ENCODE results near the gene FAM9A.
"Not testable (repeated sequence)": the region's sequence is repeated elsewhere in the genome, so short reads cannot be mapped to it uniquely, and the experiment has no call there.

Gene FAM9A

GRCh38 chrX:8781921-8782320, 19.3 kb downstream of the FAM9A start:
- H3K4me3 ChIP-seq (ENCODE audit: low read length in 2 of 2); H3K9me3 ChIP-seq (ENCODE audit: control insufficient read depth in 2 of 2, low read length in 2 of 2); H3K4me1 ChIP-seq (ENCODE audit: control insufficient read depth in 2 of 2, insufficient read depth in 2 of 2, low read length in 2 of 2); H3K9ac ChIP-seq (ENCODE audit: low read depth in 1 of 2, low read length in 2 of 2); H3K27me3 ChIP-seq (ENCODE audit: control insufficient read depth in 2 of 2, insufficient read depth in 2 of 2, low read length in 2 of 2); H3K27ac ChIP-seq (ENCODE audit: low read depth in 2 of 2, low read length in 2 of 2); H3K36me3 ChIP-seq (ENCODE audit: control insufficient read depth in 2 of 2, insufficient read depth in 2 of 2, low read length in 2 of 2): not testable (repeated sequence)

- Histone ChIP-seq H3K36me3 (ENCODE audit: control insufficient read depth in 2 of 2, insufficient read depth in 2 of 2, low read length in 2 of 2) (no peaks in the 10 kb centered on the region), H3K27me3 (ENCODE audit: control insufficient read depth in 2 of 2, insufficient read depth in 2 of 2, low read length in 2 of 2) (no peaks in the 10 kb centered on the region), H3K4me1 (ENCODE audit: control insufficient read depth in 2 of 2, insufficient read depth in 2 of 2, low read length in 2 of 2) (no peaks in the 10 kb centered on the region), H3K4me3 (ENCODE audit: low read length in 2 of 2) (no peak overlapping the region), H3K9ac (ENCODE audit: low read depth in 1 of 2, low read length in 2 of 2) (no peak overlapping the region), H3K9me3 (ENCODE audit: control insufficient read depth in 2 of 2, low read length in 2 of 2) (no peaks in the 10 kb centered on the region), H3K27ac (ENCODE audit: low read depth in 2 of 2, low read length in 2 of 2) (no peak overlapping the region)
These were observed 28.1 kb downstream of the FAM9A start for GRCh38 chrX:8773117-8773516.

GRCh38 chrX:8760021-8760420, 41.2 kb downstream of the FAM9A start:
- Histone ChIP-seq H3K4me1 (ENCODE audit: control insufficient read depth in 2 of 2, insufficient read depth in 2 of 2, low read length in 2 of 2) (no peaks in the 10 kb centered on the region), H3K9ac (ENCODE audit: low read depth in 1 of 2, low read length in 2 of 2) (no peak overlapping the region), H3K27ac (ENCODE audit: low read depth in 2 of 2, low read length in 2 of 2) (no peak overlapping the region)

GRCh38 chrX:8758706-8759105, 42.5 kb downstream of the FAM9A start:
- not testable (repeated sequence) for H3K9ac ChIP-seq (ENCODE audit: low read depth in 1 of 2, low read length in 2 of 2); H3K27ac ChIP-seq (ENCODE audit: low read depth in 2 of 2, low read length in 2 of 2); H3K27me3 ChIP-seq (ENCODE audit: control insufficient read depth in 2 of 2, insufficient read depth in 2 of 2, low read length in 2 of 2); H3K4me3 ChIP-seq (ENCODE audit: low read length in 2 of 2); H3K4me1 ChIP-seq (ENCODE audit: control insufficient read depth in 2 of 2, insufficient read depth in 2 of 2, low read length in 2 of 2); H3K9me3 ChIP-seq (ENCODE audit: control insufficient read depth in 2 of 2, low read length in 2 of 2); H3K36me3 ChIP-seq (ENCODE audit: control insufficient read depth in 2 of 2, insufficient read depth in 2 of 2, low read length in 2 of 2)

More at GRCh38 chrX:8760021-8760420, 41.2 kb downstream of the FAM9A start:
- Histone ChIP-seq H3K4me3 (ENCODE audit: low read length in 2 of 2) (no peak overlapping the region), H3K36me3 (ENCODE audit: control insufficient read depth in 2 of 2, insufficient read depth in 2 of 2, low read length in 2 of 2) (no peaks in the 10 kb centered on the region), H3K9me3 (ENCODE audit: control insufficient read depth in 2 of 2, low read length in 2 of 2) (no peaks in the 10 kb centered on the region), H3K27me3 (ENCODE audit: control insufficient read depth in 2 of 2, insufficient read depth in 2 of 2, low read length in 2 of 2) (peaks cover 0 to 2% of the 10 kb centered on the region in 2 donors)

- H3K27me3 ChIP-seq (ENCODE audit: control insufficient read depth in 2 of 2, insufficient read depth in 2 of 2, low read length in 2 of 2); H3K4me1 ChIP-seq (ENCODE audit: control insufficient read depth in 2 of 2, insufficient read depth in 2 of 2, low read length in 2 of 2); H3K4me3 ChIP-seq (ENCODE audit: low read length in 2 of 2): not testable (repeated sequence)
These were observed 43.4 kb downstream of the FAM9A start for GRCh38 chrX:8757609-8758389.

GRCh38 chrX:8755813-8756212, 45.4 kb downstream of the FAM9A start:
- Histone ChIP-seq H3K9me3 (ENCODE audit: control insufficient read depth in 2 of 2, low read length in 2 of 2) (no peaks in the 10 kb centered on the region), H3K27ac (ENCODE audit: low read depth in 2 of 2, low read length in 2 of 2) (no peak overlapping the region), H3K36me3 (ENCODE audit: control insufficient read depth in 2 of 2, insufficient read depth in 2 of 2, low read length in 2 of 2) (no peaks in the 10 kb centered on the region), H3K4me3 (ENCODE audit: low read length in 2 of 2) (no peak overlapping the region), H3K9ac (ENCODE audit: low read depth in 1 of 2, low read length in 2 of 2) (no peak overlapping the region), H3K27me3 (ENCODE audit: control insufficient read depth in 2 of 2, insufficient read depth in 2 of 2, low read length in 2 of 2) (peaks cover 0 to 6% of the 10 kb centered on the region in 2 donors), H3K4me1 (ENCODE audit: control insufficient read depth in 2 of 2, insufficient read depth in 2 of 2, low read length in 2 of 2) (no peaks in the 10 kb centered on the region)

More at GRCh38 chrX:8757609-8758389, 43.4 kb downstream of the FAM9A start:
- H3K9ac ChIP-seq (ENCODE audit: low read depth in 1 of 2, low read length in 2 of 2); H3K9me3 ChIP-seq (ENCODE audit: control insufficient read depth in 2 of 2, low read length in 2 of 2); H3K36me3 ChIP-seq (ENCODE audit: control insufficient read depth in 2 of 2, insufficient read depth in 2 of 2, low read length in 2 of 2); H3K27ac ChIP-seq (ENCODE audit: low read depth in 2 of 2, low read length in 2 of 2): not testable (repeated sequence)

- Histone ChIP-seq H3K4me3 (ENCODE audit: low read length in 2 of 2) (no peak overlapping the region), H3K27me3 (ENCODE audit: control insufficient read depth in 2 of 2, insufficient read depth in 2 of 2, low read length in 2 of 2) (peaks cover 0 to 6% of the 10 kb centered on the region in 2 donors), H3K27ac (ENCODE audit: low read depth in 2 of 2, low read length in 2 of 2) (no peak overlapping the region), H3K9me3 (ENCODE audit: control insufficient read depth in 2 of 2, low read length in 2 of 2) (no peaks in the 10 kb centered on the region), H3K36me3 (ENCODE audit: control insufficient read depth in 2 of 2, insufficient read depth in 2 of 2, low read length in 2 of 2) (no peaks in the 10 kb centered on the region), H3K9ac (ENCODE audit: low read depth in 1 of 2, low read length in 2 of 2) (no peak overlapping the region), H3K4me1 (ENCODE audit: control insufficient read depth in 2 of 2, insufficient read depth in 2 of 2, low read length in 2 of 2) (no peaks in the 10 kb centered on the region)
These were observed 46.1 kb downstream of the FAM9A start for GRCh38 chrX:8755116-8755515.

- Histone ChIP-seq H3K27ac (ENCODE audit: low read depth in 2 of 2, low read length in 2 of 2) (no peak overlapping the region), H3K4me1 (ENCODE audit: control insufficient read depth in 2 of 2, insufficient read depth in 2 of 2, low read length in 2 of 2) (no peaks in the 10 kb centered on the region), H3K36me3 (ENCODE audit: control insufficient read depth in 2 of 2, insufficient read depth in 2 of 2, low read length in 2 of 2) (no peaks in the 10 kb centered on the region), H3K4me3 (ENCODE audit: low read length in 2 of 2) (no peak overlapping the region), H3K27me3 (ENCODE audit: control insufficient read depth in 2 of 2, insufficient read depth in 2 of 2, low read length in 2 of 2) (peaks cover 0 to 4% of the 10 kb centered on the region in 2 donors), H3K9me3 (ENCODE audit: control insufficient read depth in 2 of 2, low read length in 2 of 2) (no peaks in the 10 kb centered on the region), H3K9ac (ENCODE audit: low read depth in 1 of 2, low read length in 2 of 2) (no peak overlapping the region)
These were observed 51.5 kb downstream of the FAM9A start for GRCh38 chrX:8749697-8750096.

- no peak overlapping the region for H3K9ac ChIP-seq (ENCODE audit: low read depth in 1 of 2, low read length in 2 of 2)
- no peaks in the 10 kb centered on the region for H3K27me3 ChIP-seq (ENCODE audit: control insufficient read depth in 2 of 2, insufficient read depth in 2 of 2, low read length in 2 of 2)
These were observed 52.3 kb downstream of the FAM9A start for GRCh38 chrX:8748855-8749254.

GRCh38 chrX:8743126-8743732, 58.0 kb downstream of the FAM9A start:
- Histone ChIP-seq H3K27me3 (ENCODE audit: control insufficient read depth in 2 of 2, insufficient read depth in 2 of 2, low read length in 2 of 2) (no peaks in the 10 kb centered on the region), H3K4me1 (ENCODE audit: control insufficient read depth in 2 of 2, insufficient read depth in 2 of 2, low read length in 2 of 2) (no peaks in the 10 kb centered on the region), H3K9ac (ENCODE audit: low read depth in 1 of 2, low read length in 2 of 2) (no peak overlapping the region), H3K27ac (ENCODE audit: low read depth in 2 of 2, low read length in 2 of 2) (no peak overlapping the region), H3K9me3 (ENCODE audit: control insufficient read depth in 2 of 2, low read length in 2 of 2) (no peaks in the 10 kb centered on the region), H3K36me3 (ENCODE audit: control insufficient read depth in 2 of 2, insufficient read depth in 2 of 2, low read length in 2 of 2) (no peaks in the 10 kb centered on the region), H3K4me3 (ENCODE audit: low read length in 2 of 2) (no peak overlapping the region)

More at GRCh38 chrX:8748855-8749254, 52.3 kb downstream of the FAM9A start:
- Histone ChIP-seq H3K4me3 (ENCODE audit: low read length in 2 of 2) (no peak overlapping the region), H3K27ac (ENCODE audit: low read depth in 2 of 2, low read length in 2 of 2) (no peak overlapping the region), H3K9me3 (ENCODE audit: control insufficient read depth in 2 of 2, low read length in 2 of 2) (no peaks in the 10 kb centered on the region), H3K36me3 (ENCODE audit: control insufficient read depth in 2 of 2, insufficient read depth in 2 of 2, low read length in 2 of 2) (no peaks in the 10 kb centered on the region), H3K4me1 (ENCODE audit: control insufficient read depth in 2 of 2, insufficient read depth in 2 of 2, low read length in 2 of 2) (no peaks in the 10 kb centered on the region)
